OCI-LY3 (cell line): ENCODE measurements around the gene PAPOLB.

ENCODE experiments used
- H2AFZ ChIP-seq: fragments of 200-600, 300-600 bp; shearing (Covaris generic); 2 replicates; pipeline ENCODE4 v1.6.0; 2014; ENCODE audit warnings: antibody characterized with exemption, low read depth, low read length
- H3K27ac ChIP-seq: fragments of 200-600, 300-600 bp; sonication (generic); 2 replicates; pipeline ENCODE4 v1.5.1; 2014; ENCODE audit warnings: mild to moderate bottlenecking, low read length, moderate library complexity, mixed read lengths
- H3K27me3 ChIP-seq: fragments of 200-600, 300-600 bp; sonication (generic); 2 replicates; pipeline ENCODE4 v1.6.1; 2014; ENCODE audit warnings: low read depth, low read length, mixed read lengths
- H3K36me3 ChIP-seq: fragments of 200-600, 300-600 bp; sonication (generic); replicated peaks from 2 replicates; pipeline ENCODE3; 2014; ENCODE audit warnings: low read depth, low read length, mixed read lengths
- H3K4me1 ChIP-seq: fragments of 300-600, 200-600 bp; sonication (generic); 2 replicates; pipeline ENCODE4 v1.6.1; 2014; ENCODE audit warnings: low read length, mixed read lengths
- H3K4me2 ChIP-seq: fragments of 200-600, 300-600 bp; sonication (generic); 2 replicates; pipeline ENCODE4 v1.6.1; 2014; ENCODE audit warnings: low read length, mixed read lengths
- H3K4me3 ChIP-seq: fragments of 300-600, 200-600 bp; sonication (generic); 2 replicates; pipeline ENCODE4 v1.5.1; 2014; ENCODE audit warnings: antibody characterized with exemption, mild to moderate bottlenecking, low read length, moderate library complexity
- H3K79me2 ChIP-seq: fragments of 300-600, 200-600 bp; shearing (Covaris generic); 2 replicates; pipeline ENCODE4 v1.6.1; 2014; ENCODE audit warnings: mild to moderate bottlenecking, low read length, mixed read lengths
- H3K9ac ChIP-seq: fragments of 300-600, 200-600 bp; shearing (Covaris generic); 2 replicates; pipeline ENCODE4 v1.6.0; 2014; ENCODE audit warnings: mild to moderate bottlenecking, low read length, moderate library complexity
- H3K9me3 ChIP-seq: fragments of 200-600, 300-600 bp; shearing (Covaris generic); 2 replicates; pipeline ENCODE4 v1.6.1; 2014; ENCODE audit warnings: low read length, mixed read lengths; ENCODE audit not compliant: insufficient read depth
- H4K20me1 ChIP-seq: fragments of 200-600, 300-600 bp; sonication (generic); 2 replicates; pipeline ENCODE4 v1.6.1; 2016; ENCODE audit warnings: low read length, mixed read lengths; ENCODE audit not compliant: insufficient read depth
- CTCF ChIP-seq: fragments of 200-600, 300-600 bp; sonication (generic); IDR thresholded peaks from 2 replicates; pipeline ENCODE4 v1.5.1; 2014; ENCODE audit warnings: antibody characterized with exemption, low read length, low read depth
- EZH2phosphoT487 ChIP-seq: fragments of 200-600 bp; shearing (Covaris generic); IDR thresholded peaks from 2 replicates; pipeline ENCODE4 v1.6.1; 2018; ENCODE audit warnings: antibody characterized with exemption, mixed run types, low read depth

The PAPOLB gene

GRCh38 chr7:4809666-4810065 lies 52.2 kb downstream of the PAPOLB start:
- Histone ChIP-seq H3K4me1 (no peaks in the 10 kb centered on the region), H3K27me3 (no peaks in the 10 kb centered on the region), H4K20me1 (no peaks in the 10 kb centered on the region), H2AFZ (no peak overlapping the region), H3K79me2 (no peaks in the 10 kb centered on the region), H3K27ac (no peak overlapping the region), H3K9ac (no peak overlapping the region), H3K36me3 (no peaks in the 10 kb centered on the region), H3K4me3 (no peak overlapping the region), H3K9me3 (no peaks in the 10 kb centered on the region), H3K4me2 (no peak overlapping the region)
- TF ChIP-seq CTCF, result no peak
- no peak for TF ChIP-seq EZH2phosphoT487

DNA sequence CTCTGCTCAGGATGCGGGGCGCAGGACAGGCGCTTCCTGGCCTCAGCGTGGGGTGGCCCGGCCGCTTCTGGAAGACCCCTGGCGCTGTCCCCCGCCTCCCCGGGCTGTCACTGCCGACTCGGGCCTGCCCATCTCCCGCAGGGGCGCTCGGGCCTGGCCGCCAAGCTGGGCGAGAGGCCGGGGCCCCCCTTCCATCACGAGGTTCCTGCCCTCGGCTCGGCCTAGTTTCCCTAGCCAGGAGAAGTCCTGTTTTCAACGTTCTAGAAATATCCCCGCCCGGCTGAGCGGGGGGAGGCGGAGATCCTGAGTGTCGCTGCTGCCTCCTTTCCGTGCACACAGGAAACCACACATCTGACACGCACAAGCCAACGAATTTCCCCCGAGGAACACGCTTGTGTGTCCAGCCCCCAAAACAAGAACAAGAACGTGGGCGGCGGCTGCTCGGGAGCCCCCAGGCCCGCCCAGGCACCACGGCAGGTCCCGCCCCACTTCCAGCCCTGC lies 52.7 kb downstream of the PAPOLB start:
- Histone ChIP-seq H3K79me2 (no peaks in the 10 kb centered on the region), H3K9ac (no peak overlapping the region), H3K4me2 (no peak overlapping the region)

GRCh38 chr7:4808565-4808964 lies 53.3 kb downstream of the PAPOLB start:
- no peak overlapping the region for H3K27ac ChIP-seq
- H3K9me3 ChIP-seq, result no peaks in the 10 kb centered on the region
- H3K4me2 ChIP-seq, result no peak overlapping the region
- H3K36me3 ChIP-seq, result no peaks in the 10 kb centered on the region
- no peak overlapping the region for H3K4me3 ChIP-seq
- no peaks in the 10 kb centered on the region for H3K79me2 ChIP-seq
- H3K27me3 ChIP-seq, result no peaks in the 10 kb centered on the region
- H2AFZ ChIP-seq, result no peak overlapping the region
- no peak overlapping the region for H3K9ac ChIP-seq
- TF ChIP-seq EZH2phosphoT487 (no peak), CTCF (no peak)
- no peaks in the 10 kb centered on the region for H4K20me1 ChIP-seq
- H3K4me1 ChIP-seq, result no peaks in the 10 kb centered on the region

More for the DNA sequence above, 52.7 kb downstream of the PAPOLB start:
- Histone ChIP-seq H3K27me3 (no peaks in the 10 kb centered on the region), H3K27ac (no peak overlapping the region), H4K20me1 (no peaks in the 10 kb centered on the region), H3K4me1 (no peaks in the 10 kb centered on the region), H2AFZ (no peak overlapping the region), H3K4me3 (no peak overlapping the region), H3K36me3 (no peaks in the 10 kb centered on the region), H3K9me3 (no peaks in the 10 kb centered on the region)
- TF ChIP-seq CTCF, result no peak
- no peak for TF ChIP-seq EZH2phosphoT487

- H4K20me1 ChIP-seq, result no peaks in the 10 kb centered on the region
- no peaks in the 10 kb centered on the region for H3K27me3 ChIP-seq
- no peak overlapping the region for H3K4me2 ChIP-seq
- H3K9me3 ChIP-seq, result no peaks in the 10 kb centered on the region
- no peaks in the 10 kb centered on the region for H3K79me2 ChIP-seq
- H2AFZ ChIP-seq, result no peak overlapping the region
- no peak overlapping the region for H3K9ac ChIP-seq
- H3K4me3 ChIP-seq, result no peak overlapping the region
- H3K4me1 ChIP-seq, result no peaks in the 10 kb centered on the region
- no peaks in the 10 kb centered on the region for H3K36me3 ChIP-seq
- TF ChIP-seq CTCF (no peak), EZH2phosphoT487 (no peak)
- no peak overlapping the region for H3K27ac ChIP-seq
Observed at GRCh38 chr7:4808026-4808425, 53.8 kb downstream of the PAPOLB start.
